Activated CD8-positive, alpha-beta T cell treated with anti-CD3 and anti-CD28 coated beads for 36 hours (primary cell): ENCODE data around the gene FLNA. TPM values are rescaled to one million over a fixed set of nuclear protein-coding genes. Genes with fewer than 3 reads are reported as not detected.

ENCODE experiments used
- ATAC-seq: fragments of 200-7000 bp; cut with Tn5 transposase; one replicate; pipeline ENCODE4 v1.10.0; 2021; ENCODE audit warnings: mild to moderate bottlenecking, moderate library complexity
- CTCF ChIA-PET: fragments of 350-600 bp; sonication (Branson Sonifier 250); formaldehyde crosslinking; loops from one replicate; lab custom pipeline; 2021; ENCODE audit warnings: antibody characterized with exemption; lab: Charles Lee
- POLR2A ChIA-PET: fragments of 350-600 bp; sonication (Branson Sonifier 250); formaldehyde crosslinking; loops from one replicate; lab custom pipeline; 2021; ENCODE audit warnings: antibody characterized with exemption; lab: Charles Lee
- DNase-seq: peaks from one replicate; pipeline ENCODE4 v3.0.0-alpha.2; 2020
- H3K27ac Mint-ChIP-seq: one replicate; pipeline ENCODE4 v1.8.0; 2021; ENCODE audit warnings: mild to moderate bottlenecking, mixed read lengths
- H3K27me3 Mint-ChIP-seq: one replicate; pipeline ENCODE4 v1.8.0; 2021; ENCODE audit warnings: mixed read lengths
- H3K36me3 Mint-ChIP-seq: one replicate; pipeline ENCODE4 v1.8.0; 2021; ENCODE audit warnings: low read depth, mixed read lengths
- H3K4me1 Mint-ChIP-seq: one replicate; pipeline ENCODE4 v1.8.0; 2021; ENCODE audit warnings: low read depth, mixed read lengths
- H3K4me3 Mint-ChIP-seq: one replicate; pipeline ENCODE4 v1.8.0; 2021; ENCODE audit warnings: mild to moderate bottlenecking, moderate library complexity, mixed read lengths
- H3K9me3 Mint-ChIP-seq: one replicate; pipeline ENCODE4 v1.8.0; 2021; ENCODE audit warnings: mixed read lengths
- CTCF ChIP-seq: fragments of 200-600 bp; IDR thresholded peaks from one replicate; pipeline ENCODE4 v1.8.0; 2022; ENCODE audit warnings: antibody characterized with exemption, mild to moderate bottlenecking
- intact Hi-C: fragments of 100-400 bp; cut with micrococcal nuclease; formaldehyde crosslinking; loops from one replicate; pipeline ENCODE4 v1.10.0; 2022
- total RNA-seq, 2 experiments: library from RNA; stranded (reverse); gene quantifications; one replicate each; pipeline ENCODE4 v1.2.3, GENCODE V29; 2021

Gene FLNA
- total RNA-seq, 2 experiments from 2014 or later = 1,057 to 1,091 TPM

GRCh38 chrX:154360155-154360713 is 14.2 kb downstream of the FLNA start:
- no peak for TF ChIP-seq CTCF
- peaks cover 31% of the 10 kb centered on the region for H3K36me3 Mint-ChIP-seq
- intact Hi-C loops = no loop called here

DNA sequence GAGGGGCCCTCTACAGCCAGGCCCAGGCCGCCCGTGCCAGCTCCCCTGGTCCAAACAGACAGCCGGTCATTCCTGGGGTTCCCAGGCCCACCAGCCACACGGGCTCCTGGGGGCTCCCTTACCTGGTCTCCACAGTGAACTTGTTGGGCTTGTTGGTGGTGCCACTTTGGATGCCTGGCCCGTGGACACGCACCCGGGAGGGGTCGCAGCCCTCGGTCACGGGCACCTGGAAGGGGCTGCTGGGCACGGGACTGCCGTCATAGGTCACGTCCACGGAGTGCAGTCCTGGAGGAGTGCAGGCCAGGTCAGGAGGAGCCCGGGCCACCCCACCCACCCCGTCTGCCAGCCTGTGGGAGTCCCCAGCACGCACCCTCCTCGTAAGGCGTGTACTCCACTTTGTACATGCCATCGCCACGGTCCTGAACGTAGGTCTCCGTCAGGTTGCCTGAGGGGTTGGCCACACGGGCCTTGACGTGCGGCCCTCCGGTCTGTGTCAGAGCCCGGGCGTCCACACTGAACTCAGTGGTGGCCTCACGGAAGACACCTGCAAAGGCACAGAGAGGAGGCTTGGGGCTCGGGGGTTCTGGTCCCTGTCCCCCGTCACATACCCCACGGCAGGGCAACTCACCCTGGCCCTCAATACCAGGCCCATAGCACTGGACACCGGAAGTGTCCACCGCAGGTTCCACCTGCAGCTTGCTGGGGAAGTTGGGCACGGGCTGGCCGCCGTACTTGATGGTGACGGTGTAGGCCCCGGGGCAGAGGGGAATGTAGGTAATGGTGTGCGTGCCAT is 14.9 kb downstream of the FLNA start:
- CTCF ChIA-PET = no interaction called here
- Mint-ChIP-seq H3K9me3 (no peaks in the 10 kb centered on the region), H3K27ac (no peak overlapping the region), H3K4me3 (no peak overlapping the region), H3K36me3 (peaks cover 30% of the 10 kb centered on the region), H3K27me3 (no peaks in the 10 kb centered on the region), H3K4me1 (peaks cover 12% of the 10 kb centered on the region)
- no peak for DNase-seq
- no peak for TF ChIP-seq CTCF
- POLR2A ChIA-PET = interaction anchor here (1.0 kb wide), 1 partner anchor 9 kb away, joined by 3 read pairs; no protein-coding TSS in a partner anchor
- intact Hi-C loops = no loop called here
- no peak for ATAC-seq

More at GRCh38 chrX:154360155-154360713, 14.2 kb downstream of the FLNA start:
- CTCF ChIA-PET = no interaction called here
- H3K4me3 Mint-ChIP-seq = no peak overlapping the region
- no peak for ATAC-seq
- H3K27ac Mint-ChIP-seq = no peak overlapping the region
- POLR2A ChIA-PET = interaction anchor here (1.0 kb wide), 1 partner anchor 8 kb away, joined by 3 read pairs; no protein-coding TSS in a partner anchor
- no peak for DNase-seq
- H3K4me1 Mint-ChIP-seq = peaks cover 12% of the 10 kb centered on the region
- no peaks in the 10 kb centered on the region for H3K27me3 Mint-ChIP-seq
- no peaks in the 10 kb centered on the region for H3K9me3 Mint-ChIP-seq

DNA sequence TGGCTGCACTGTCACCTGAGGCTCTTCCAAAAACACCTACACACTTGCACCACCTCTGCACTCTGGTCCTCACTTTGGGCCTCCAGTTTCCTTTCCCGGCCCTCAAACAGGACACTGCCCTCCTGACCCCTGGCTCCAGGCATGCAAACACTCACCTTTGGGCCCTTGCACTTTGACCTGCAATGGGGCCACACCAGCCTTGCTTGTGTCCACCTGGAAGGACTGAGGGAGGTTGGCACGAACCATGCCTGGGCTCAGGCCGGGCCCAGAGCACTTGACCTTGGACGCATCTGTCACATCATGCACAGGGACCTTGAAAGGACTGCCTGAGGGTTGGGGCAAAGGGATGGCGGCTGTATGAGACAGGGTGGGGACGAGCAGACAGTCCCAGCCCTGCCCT is 15.6 kb downstream of the FLNA start:
- H3K9me3 Mint-ChIP-seq = no peaks in the 10 kb centered on the region
- no peak overlapping the region for H3K27ac Mint-ChIP-seq
- ChIA-PET POLR2A (interaction anchor here (0.8 kb wide), 1 partner anchor 9 kb away, joined by 3 read pairs; no protein-coding TSS in a partner anchor), CTCF (no interaction called here)
- H3K36me3 Mint-ChIP-seq = peaks cover 30% of the 10 kb centered on the region
- intact Hi-C loops = no loop called here
- H3K27me3 Mint-ChIP-seq = no peaks in the 10 kb centered on the region
- no peak for TF ChIP-seq CTCF
- no peak for ATAC-seq
- H3K4me3 Mint-ChIP-seq = no peak overlapping the region
- H3K4me1 Mint-ChIP-seq = peaks cover 12% of the 10 kb centered on the region
- DNase-seq = no peak

DNA sequence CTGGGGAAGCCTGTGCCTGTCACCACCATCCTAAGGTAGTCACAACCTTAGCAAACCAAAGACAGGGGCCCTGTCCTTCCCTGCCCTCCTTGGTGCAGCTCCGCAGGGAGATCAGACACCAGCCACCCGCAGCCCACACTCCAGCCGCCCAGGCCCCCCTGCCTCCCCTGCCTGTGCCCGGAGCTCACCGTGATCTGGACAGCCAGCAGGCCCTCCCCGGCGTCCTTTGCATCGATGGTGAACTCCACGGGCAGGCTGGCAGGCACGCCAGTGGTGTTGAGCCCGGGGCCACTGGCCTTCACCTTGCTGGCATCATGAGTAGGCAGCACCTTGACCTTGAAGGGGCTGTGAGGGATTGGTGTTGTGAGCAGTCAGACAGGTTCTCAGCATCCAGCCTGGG is 16.4 kb downstream of the FLNA start:
- ChIA-PET CTCF (no interaction called here), POLR2A (interaction anchor here (0.9 to 1.5 kb wide), 2 partner anchors 10 kb away, joined by 5 read pairs; no protein-coding TSS in a partner anchor)
- Mint-ChIP-seq H3K27ac (no peak overlapping the region), H3K4me1 (peaks cover 19% of the 10 kb centered on the region), H3K4me3 (no peak overlapping the region), H3K36me3 (peaks cover 29% of the 10 kb centered on the region), H3K9me3 (no peaks in the 10 kb centered on the region), H3K27me3 (no peaks in the 10 kb centered on the region)
- intact Hi-C loops = no loop called here
- no peak for TF ChIP-seq CTCF
- ATAC-seq (no peak), DNase-seq (no peak)

GRCh38 chrX:154357205-154357604 is 17.2 kb downstream of the FLNA start:
- H3K9me3 Mint-ChIP-seq = no peaks in the 10 kb centered on the region
- H3K4me1 Mint-ChIP-seq = peaks cover 21% of the 10 kb centered on the region
- H3K27me3 Mint-ChIP-seq = no peaks in the 10 kb centered on the region
- intact Hi-C loops = no loop called here
- no peak for TF ChIP-seq CTCF
- ATAC-seq (no peak), DNase-seq (no peak)
- no peak overlapping the region for H3K4me3 Mint-ChIP-seq
- no peak overlapping the region for H3K27ac Mint-ChIP-seq
- CTCF ChIA-PET = no interaction called here
- POLR2A ChIA-PET = interaction anchor here (0.9 to 1.5 kb wide), 2 partner anchors 10 to 11 kb away, joined by 5 read pairs; no protein-coding TSS in a partner anchor
- peaks cover 25% of the 10 kb centered on the region for H3K36me3 Mint-ChIP-seq
